Upper lobe of right lung (tissue), 1 donor: ENCODE data around the gene ORC3. TPM values are rescaled to one million over a fixed set of nuclear protein-coding genes. Genes with fewer than 3 reads are reported as not detected.
"Not testable (repeated sequence)": the region's sequence is repeated elsewhere in the genome, so short reads cannot be mapped to it uniquely, and the experiment has no call there.

Experiments used
- ATAC-seq: fragments of 200-7000 bp; cut with Tn5 transposase; one replicate; pipeline ENCODE4 v1.9.1; 2020; ENCODE audit warnings: mild to moderate bottlenecking, moderate library complexity
- DNase-seq: peaks from one replicate; pipeline ENCODE4 v3.0.0-alpha.2; 2020
- H3K27ac ChIP-seq: fragments of 200-600 bp; one replicate; pipeline ENCODE4 v1.8.0; 2022
- H3K27me3 ChIP-seq: fragments of 200-600 bp; one replicate; pipeline ENCODE4 v1.8.0; 2022; ENCODE audit warnings: mild to moderate bottlenecking
- H3K36me3 ChIP-seq: fragments of 200-600 bp; one replicate; pipeline ENCODE4 v1.8.0; 2022
- H3K4me1 ChIP-seq: fragments of 200-600 bp; one replicate; pipeline ENCODE4 v1.8.0; 2022
- H3K4me3 ChIP-seq: fragments of 200-600 bp; one replicate; pipeline ENCODE4 v1.8.0; 2022; ENCODE audit warnings: mild to moderate bottlenecking
- H3K9me3 ChIP-seq: fragments of 200-600 bp; one replicate; pipeline ENCODE4 v1.8.0; 2022
- intact Hi-C: fragments of 100-400 bp; cut with DNase I; formaldehyde crosslinking; loops from one replicate; pipeline ENCODE4 v1.11.0; 2022
- total RNA-seq: library from RNA; stranded (reverse); fragmentation: NEBNext Ultra II Directional; extraction: Animal tissue kit (Norgen Biotek cat#: 25700); gene quantifications from one replicate; pipeline ENCODE4 v1.2.1, GENCODE V29; 2021
- TF ChIP-seq, protein P1 (sequence below): fragments of 200-600 bp; IDR thresholded peaks from one replicate; pipeline ENCODE4 v1.8.0; 2022; ENCODE audit warnings: antibody characterized with exemption
- donor health status: DM: no; HTN: yes; CAD: no; lungs with severe emphysema.

ORC3 gene
- total RNA-seq, 1 donor from 2014 or later: 16.2 TPM

DNA sequence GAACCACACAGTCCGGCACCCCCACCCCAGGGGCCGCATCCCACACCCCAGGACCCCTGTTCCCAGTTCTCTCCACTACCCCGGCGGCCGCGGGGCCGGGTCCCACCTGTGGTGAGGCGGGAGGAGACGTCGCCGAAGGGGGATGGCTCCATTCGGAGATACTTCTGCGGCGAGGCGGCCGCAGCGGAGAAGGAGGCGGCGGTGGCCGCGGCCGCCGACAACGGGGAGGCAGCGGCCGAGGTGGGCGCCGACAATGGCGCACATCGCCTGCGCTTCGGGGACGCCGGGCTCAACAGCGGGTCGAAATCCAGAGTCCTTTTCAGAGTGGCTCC, 111.4 kb downstream of the ORC3 start:
- intact Hi-C loops: no loop called here
- ATAC-seq: no peak
- no peak for DNase-seq

DNA sequence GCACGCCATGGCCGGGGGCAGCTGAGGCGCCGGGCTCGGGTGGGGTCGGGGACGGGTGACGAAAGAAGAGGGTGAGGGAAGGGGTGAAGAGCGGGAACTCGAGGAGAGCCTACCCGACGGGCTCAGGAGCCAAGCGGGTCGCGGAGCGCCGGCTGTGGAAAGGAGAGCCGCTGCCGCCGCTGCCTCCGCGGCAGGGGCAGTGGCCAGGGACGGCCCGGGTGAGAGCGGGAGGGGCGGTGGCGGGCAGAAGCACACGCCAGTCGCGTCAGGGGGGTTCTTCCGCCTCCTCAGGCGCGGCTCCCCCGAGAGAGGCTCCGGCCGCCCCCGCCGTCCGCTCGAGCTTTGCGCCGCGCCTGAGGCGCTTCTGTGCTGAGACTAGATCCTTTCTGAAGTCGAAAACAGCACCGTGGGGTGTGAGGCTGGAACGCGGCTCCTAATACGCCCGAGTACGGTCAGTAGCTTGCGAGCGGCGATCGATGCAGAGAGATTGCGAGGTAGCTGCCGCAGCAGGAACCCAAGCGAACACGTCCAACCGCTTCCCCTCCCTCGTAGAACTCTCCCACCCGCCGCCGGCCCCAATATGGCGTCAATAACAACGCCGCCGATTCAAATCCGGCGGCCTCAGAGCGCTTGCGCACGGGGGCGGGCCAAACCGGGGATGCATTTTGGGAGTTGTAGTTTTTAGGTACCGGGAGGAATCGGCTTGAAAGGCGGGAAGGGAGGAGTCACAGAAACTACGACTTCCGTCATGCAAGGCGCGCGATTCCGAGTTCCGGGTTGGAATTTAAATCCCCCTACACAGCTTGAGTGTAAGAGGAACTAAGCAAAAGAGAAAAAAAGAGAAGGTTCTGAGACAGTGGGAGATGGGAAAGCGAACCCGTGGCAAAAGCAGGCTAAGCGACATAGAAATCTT, 112.0 kb downstream of the ORC3 start, which contains the start of gene AKIRIN2:
TSS of gene AKIRIN2 (minus strand) at position 558 of the 913 bp plus-strand sequence. CDS start at position 9, 549 bp downstream.
- H3K27ac ChIP-seq: peak within 1 kb of the TSS; percentile 99
- peak; percentile 94 for ATAC-seq
- no peaks in the 10 kb centered on the region for H3K9me3 ChIP-seq
- H3K36me3 ChIP-seq: no peaks in the 10 kb centered on the region
- H3K4me3 ChIP-seq: peak within 1 kb of the TSS; percentile 95
- DNase-seq: peak; percentile 97
- TF ChIP-seq, protein P1, sequence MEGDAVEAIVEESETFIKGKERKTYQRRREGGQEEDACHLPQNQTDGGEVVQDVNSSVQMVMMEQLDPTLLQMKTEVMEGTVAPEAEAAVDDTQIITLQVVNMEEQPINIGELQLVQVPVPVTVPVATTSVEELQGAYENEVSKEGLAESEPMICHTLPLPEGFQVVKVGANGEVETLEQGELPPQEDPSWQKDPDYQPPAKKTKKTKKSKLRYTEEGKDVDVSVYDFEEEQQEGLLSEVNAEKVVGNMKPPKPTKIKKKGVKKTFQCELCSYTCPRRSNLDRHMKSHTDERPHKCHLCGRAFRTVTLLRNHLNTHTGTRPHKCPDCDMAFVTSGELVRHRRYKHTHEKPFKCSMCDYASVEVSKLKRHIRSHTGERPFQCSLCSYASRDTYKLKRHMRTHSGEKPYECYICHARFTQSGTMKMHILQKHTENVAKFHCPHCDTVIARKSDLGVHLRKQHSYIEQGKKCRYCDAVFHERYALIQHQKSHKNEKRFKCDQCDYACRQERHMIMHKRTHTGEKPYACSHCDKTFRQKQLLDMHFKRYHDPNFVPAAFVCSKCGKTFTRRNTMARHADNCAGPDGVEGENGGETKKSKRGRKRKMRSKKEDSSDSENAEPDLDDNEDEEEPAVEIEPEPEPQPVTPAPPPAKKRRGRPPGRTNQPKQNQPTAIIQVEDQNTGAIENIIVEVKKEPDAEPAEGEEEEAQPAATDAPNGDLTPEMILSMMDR: no peak
- peaks cover 26% of the 10 kb centered on the region for H3K4me1 ChIP-seq
- intact Hi-C loops: no loop called here
- no peaks in the 10 kb centered on the region for H3K27me3 ChIP-seq

More for the DNA sequence above, 111.4 kb downstream of the ORC3 start:
- TF ChIP-seq, protein P1: no peak
- no peaks in the 10 kb centered on the region for H3K27me3 ChIP-seq
- H3K36me3 ChIP-seq: no peaks in the 10 kb centered on the region
- no peaks in the 10 kb centered on the region for H3K9me3 ChIP-seq
- peaks cover 29% of the 10 kb centered on the region for H3K4me1 ChIP-seq
- peak overlapping the region; percentile 95 for H3K4me3 ChIP-seq
- peak overlapping the region; percentile 99 for H3K27ac ChIP-seq

DNA sequence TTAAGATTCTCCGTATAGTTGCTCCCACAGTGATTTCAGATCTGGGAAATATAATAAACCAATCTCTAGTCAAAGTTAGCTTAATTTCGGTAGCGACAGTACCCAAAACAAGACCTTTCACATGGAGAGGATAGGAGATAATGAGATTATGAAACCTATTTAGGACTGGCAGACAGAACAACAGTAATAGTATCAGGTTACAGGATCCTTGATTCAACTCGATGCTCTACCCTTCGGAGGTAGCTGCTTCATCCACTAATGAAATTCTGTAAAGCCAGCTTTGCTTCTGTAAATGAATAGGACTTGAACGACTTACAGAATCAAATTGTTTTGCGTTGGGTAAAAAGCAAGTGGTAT, 112.6 kb downstream of the ORC3 start:
- Histone ChIP-seq H3K4me3 (peak overlapping the region; percentile 95), H3K9me3 (no peaks in the 10 kb centered on the region), H3K4me1 (peaks cover 19% of the 10 kb centered on the region), H3K36me3 (no peaks in the 10 kb centered on the region), H3K27ac (peak overlapping the region; percentile 80), H3K27me3 (no peaks in the 10 kb centered on the region)
- ATAC-seq (no peak), DNase-seq (no peak)
- TF ChIP-seq, protein P1: no peak
- intact Hi-C loops: no loop called here

DNA sequence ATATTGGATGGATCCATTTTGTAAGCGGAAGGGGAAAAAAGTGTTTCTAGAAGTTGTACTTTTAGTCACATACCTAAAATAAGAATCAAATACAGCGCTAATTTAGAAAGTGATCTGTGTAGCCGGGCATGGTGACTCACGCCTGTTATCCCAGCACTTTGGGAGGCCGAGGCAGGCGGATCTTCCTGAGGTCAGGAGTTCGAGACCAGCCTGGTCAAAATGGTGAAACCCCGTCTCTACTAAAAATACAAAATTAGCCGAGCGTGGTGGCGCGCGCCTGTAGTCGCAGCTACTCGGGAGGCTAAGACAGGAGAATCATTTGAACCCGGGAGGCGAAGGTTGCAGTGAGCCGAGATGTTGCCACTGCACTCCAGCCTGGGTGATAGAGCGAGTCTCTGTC, 113.1 kb downstream of the ORC3 start:
- peak overlapping the region; percentile 95 for H3K4me3 ChIP-seq
- peak overlapping the region; percentile 80 for H3K27ac ChIP-seq
- H3K36me3 ChIP-seq, intact Hi-C loops, H3K27me3 ChIP-seq, H3K9me3 ChIP-seq, ATAC-seq, DNase-seq: not testable (repeated sequence)
- peaks cover 15% of the 10 kb centered on the region for H3K4me1 ChIP-seq

DNA sequence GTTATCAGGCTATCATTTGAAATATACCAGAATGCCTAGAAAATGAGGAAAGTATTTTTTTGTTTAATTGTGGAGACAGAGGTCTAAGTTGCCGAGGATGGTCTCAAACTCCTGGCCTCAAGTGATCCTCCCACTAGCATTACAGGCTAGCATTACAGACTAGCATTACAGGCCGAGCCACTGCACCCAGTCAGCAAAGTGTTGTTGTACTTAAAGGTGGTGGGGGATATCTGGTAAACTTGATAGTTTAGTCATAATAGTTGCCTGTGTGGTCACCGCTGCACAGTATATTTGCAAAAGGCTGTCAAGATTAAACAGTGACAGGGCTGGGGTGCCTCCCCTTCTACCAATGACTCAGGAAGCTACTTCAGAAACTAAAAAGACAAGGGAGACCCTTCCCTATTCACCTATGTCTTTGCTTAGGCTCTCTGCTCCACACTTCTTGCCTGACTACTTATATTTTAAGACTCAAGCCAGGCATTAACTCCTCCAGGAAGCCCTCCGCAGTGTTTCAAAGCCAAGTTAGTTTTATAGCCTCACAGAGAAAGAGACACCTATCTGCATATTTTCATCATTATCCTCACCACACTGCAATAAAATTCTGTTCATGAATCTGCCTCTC, 115.2 kb downstream of the ORC3 start:
- ATAC-seq (no peak), DNase-seq (no peak)
- H3K27ac ChIP-seq: no peak overlapping the region
- H3K9me3 ChIP-seq: no peaks in the 10 kb centered on the region
- intact Hi-C loops: no loop called here
- H3K36me3 ChIP-seq: no peaks in the 10 kb centered on the region
- TF ChIP-seq, protein P1: no peak
- H3K4me3 ChIP-seq: no peak overlapping the region
- peaks cover 5% of the 10 kb centered on the region for H3K4me1 ChIP-seq
- H3K27me3 ChIP-seq: no peaks in the 10 kb centered on the region
